K562 (cell line): ENCODE measurements around the gene FHIP2A. TPM values are rescaled to one million over a fixed set of nuclear protein-coding genes. Genes with fewer than 3 reads are reported as not detected.
A peak's percentile ranks its signal among the peaks of the same experiment; 100 is the strongest.

ENCODE experiments used
- ATAC-seq: fragments of 200-7000 bp; cut with Tn5 transposase; 3 replicates; pipeline ENCODE4 v1.9.1; 2020; ENCODE audit warnings: moderate library complexity
- BruUV-seq: library from RNA; stranded (reverse); fragments of 400-500 nt; replicated peaks from 2 replicates; lab custom pipeline; 2021; lab: Mats Ljungman, UMichigan
- CTCF ChIA-PET: fragments of 300-600 bp; formaldehyde crosslinking; extraction: SDS; loops from one replicate; lab custom pipeline; 2021; ENCODE audit warnings: low intra/inter-chr PET ratio; lab: Yijun Ruan, JAX
- POLR2A ChIA-PET: fragments of 300-600, 350-650 bp; sonication (Branson Sonifier 250); formaldehyde crosslinking; extraction: SDS; loops from one replicate; lab custom pipeline; 2021; ENCODE audit warnings: antibody characterized with exemption, inconsistent platforms; lab: Yijun Ruan, JAX
- DNase-seq, 4 experiments: peaks; one replicate each; pipeline versions ENCODE4 v3.0.0 to v3.0.0-alpha.2; 2011 to 2018; ENCODE audit warnings: low spot score in 3 of 4, mixed read lengths in 3 of 4; ENCODE audit errors: extremely low read depth in 1 of 4
- FAIRE-seq: peaks from 2 replicates; lab custom pipeline; 2011; peaks lifted over from hg19 to GRCh38; lab: Jason Lieb, UNC
- H2AFZ ChIP-seq: 2 replicates; pipeline ENCODE4 v1.6.0; 2011; ENCODE audit warnings: low read depth, low read length, control low read depth, inconsistent platforms
- H3K27ac ChIP-seq: fragments of 200-600 bp; 3 replicates; pipeline ENCODE4 v1.8.0; 2011; ENCODE audit warnings: low read depth, mild to moderate bottlenecking, control low read depth, inconsistent platforms, low read length, moderate library complexity, mixed read lengths; ENCODE audit errors: extremely low read depth
- H3K27me3 ChIP-seq, 2 experiments: fragments of 300-600 bp in 1 of 2; 2 replicates in 1 of 2; 3 replicates in 1 of 2; pipeline versions ENCODE4 v1.6.0 to v1.8.0; 2011; ENCODE audit warnings: inconsistent platforms in 2 of 2, low read length in 2 of 2, mild to moderate bottlenecking in 1 of 2, mixed read lengths in 1 of 2, moderate library complexity in 1 of 2; ENCODE audit not compliant: control insufficient read depth in 2 of 2, insufficient read depth in 2 of 2
- H3K36me3 ChIP-seq: fragments of 300-600 bp; 3 replicates; pipeline ENCODE4 v1.8.0; 2011; ENCODE audit warnings: mild to moderate bottlenecking, low read length, inconsistent platforms; ENCODE audit not compliant: control insufficient read depth, insufficient read depth
- H3K4me1 ChIP-seq, 2 experiments: fragments of 200-600 bp in 1 of 2; replicated peaks in 1 of 2; 2 replicates in 1 of 2; 3 replicates in 1 of 2; pipeline versions ENCODE4 v1.5.1 to v1.8.0; 2011; ENCODE audit warnings: inconsistent platforms in 2 of 2, low read length in 2 of 2, mild to moderate bottlenecking in 1 of 2, mixed read lengths in 1 of 2, moderate library complexity in 1 of 2; ENCODE audit not compliant: control insufficient read depth in 2 of 2, insufficient read depth in 2 of 2
- H3K4me2 ChIP-seq: 2 replicates; pipeline ENCODE4 v1.6.1; 2011; ENCODE audit warnings: low read length, control low read depth, inconsistent platforms, mixed read lengths; ENCODE audit not compliant: insufficient read depth
- H3K4me3 ChIP-seq: fragments of 200-600 bp; sonication (generic), shearing (Covaris generic); 2 replicates; pipeline ENCODE4 v1.5.1; 2016; ENCODE audit warnings: control low read depth, inconsistent platforms
- H3K79me2 ChIP-seq: fragments of 200-600 bp; 3 replicates; pipeline ENCODE4 v1.8.0; 2011; ENCODE audit warnings: low read length, inconsistent platforms; ENCODE audit not compliant: control insufficient read depth, insufficient read depth
- H3K9ac ChIP-seq, 2 experiments: 2 replicates each; pipeline versions ENCODE4 v1.6.0 to v1.6.1; 2011; ENCODE audit warnings: low read depth in 2 of 2, low read length in 2 of 2, control low read depth in 1 of 2, inconsistent platforms in 1 of 2, mild to moderate bottlenecking in 1 of 2, mixed read lengths in 1 of 2; ENCODE audit not compliant: insufficient read depth in 1 of 2
- H3K9me1 ChIP-seq: one replicate; pipeline ENCODE4 v1.6.0; 2011; ENCODE audit warnings: inconsistent platforms, mild to moderate bottlenecking, low read length, moderate library complexity; ENCODE audit not compliant: control insufficient read depth, insufficient read depth
- H3K9me3 ChIP-seq: replicated peaks from 2 replicates; pipeline ENCODE4 v1.5.1; 2011; ENCODE audit warnings: low read depth, low read length, inconsistent platforms; ENCODE audit not compliant: control insufficient read depth, insufficient read depth
- H4K20me1 ChIP-seq: replicated peaks from 2 replicates; pipeline ENCODE4 v1.6.1; 2011; ENCODE audit warnings: low read length, inconsistent platforms, mixed read lengths; ENCODE audit not compliant: control insufficient read depth, insufficient read depth
- HDAC1 ChIP-seq, 2 experiments: fragments of 450-650 bp; IDR thresholded peaks; 2 replicates each; pipeline ENCODE4 v1.6.1; 2016 to 2017; ENCODE audit warnings: inconsistent platforms in 1 of 2, mild to moderate bottlenecking in 1 of 2, moderate library complexity in 1 of 2
- HEY1 ChIP-seq: fragments of 250-450 bp; sonication (Bioruptor Pico); IDR thresholded peaks from 2 replicates; pipeline ENCODE4 v1.5.0; 2020; ENCODE audit warnings: mild to moderate bottlenecking, moderate library complexity, borderline replicate concordance
- MAZ ChIP-seq, 2 experiments: fragments of 450-650 bp in 1 of 2; sonication (generic) in 1 of 2; formaldehyde crosslinking; IDR thresholded peaks in 1 of 2; conservative IDR thresholded peaks in 1 of 2; 2 replicates each; pipeline versions ENCODE4 v1.4.0 to v1.5.0; 2020; ENCODE audit warnings: mild to moderate bottlenecking in 1 of 2, missing genetic modification reagents in 1 of 2
- NCOR1 ChIP-seq: fragments of 450-650 bp; IDR thresholded peaks from 2 replicates; pipeline ENCODE4 v1.6.1; 2016; ENCODE audit warnings: mild to moderate bottlenecking, moderate library complexity
- NFIC ChIP-seq: fragments of 450-650 bp; IDR thresholded peaks from 2 replicates; pipeline ENCODE4 v1.6.1; 2017; ENCODE audit warnings: mild to moderate bottlenecking, inconsistent platforms
- POLR2G ChIP-seq: fragments of 200-400 bp; formaldehyde crosslinking; IDR thresholded peaks from 2 replicates; pipeline ENCODE4 v1.6.1; 2017; ENCODE audit warnings: low read depth, mild to moderate bottlenecking, antibody characterized with exemption, low read length, moderate library complexity
- SMARCA5 ChIP-seq: fragments of 450-650 bp; IDR thresholded peaks from 2 replicates; pipeline ENCODE4 v1.6.1; 2016
- SMARCC2 ChIP-seq: fragments of 450-650 bp; IDR thresholded peaks from 2 replicates; pipeline ENCODE4 v1.6.1; 2017; ENCODE audit warnings: antibody characterized with exemption, moderate library complexity, mild to moderate bottlenecking, low read depth
- SMC3 ChIP-seq: conservative IDR thresholded peaks from 2 replicates; pipeline ENCODE4 v1.6.1; 2011; ENCODE audit warnings: low read depth, low read length, improper control_type of control experiment; ENCODE audit not compliant: insufficient read depth
- TAF1 ChIP-seq: IDR thresholded peaks from 2 replicates; pipeline ENCODE4 v1.6.1; 2011; ENCODE audit warnings: mild to moderate bottlenecking, low read length, moderate library complexity; ENCODE audit not compliant: insufficient read depth, control insufficient read depth, severe bottlenecking; ENCODE audit errors: extremely low read depth
- TEAD1 ChIP-seq, 2 experiments: fragments of 450-650 bp in 1 of 2; sonication (generic) in 1 of 2; formaldehyde crosslinking; IDR thresholded peaks; 2 replicates each; pipeline versions ENCODE4 v1.4.0 to v1.8.0; 2020 to 2022; ENCODE audit warnings: mild to moderate bottlenecking in 2 of 2, missing genetic modification reagents in 1 of 2
- ZNF263 ChIP-seq: sonication (generic); formaldehyde crosslinking; IDR thresholded peaks from 2 replicates; pipeline ENCODE4 v1.8.0; 2022; ENCODE audit warnings: mild to moderate bottlenecking, missing genetic modification reagents, borderline replicate concordance
- ZNF316 ChIP-seq: fragments of 450-650 bp; IDR thresholded peaks from 2 replicates; pipeline ENCODE4 v1.6.1; 2016
- ZNF41 ChIP-seq: fragments of 250-450 bp; sonication (Bioruptor Pico); conservative IDR thresholded peaks from 2 replicates; pipeline ENCODE4 v1.4.0; 2020; ENCODE audit warnings: mild to moderate bottlenecking
- WGBS: fragments of 100-300 bp; shearing (Covaris generic); methylation state at CpG from one replicate; pipeline ENCODE4 v1.1.6; 2016; ENCODE audit warnings: low coverage, mixed read lengths; ENCODE audit not compliant: insufficient coverage; ENCODE audit errors: missing lambda C conversion rate; 5-methylcytosine and 5-hydroxymethylcytosine counted together
- in situ Hi-C: fragments of 300-500 bp; cut with MboI; formaldehyde crosslinking; loops from 4 replicates; pipeline ENCODE4 v1.15.0; 2018; ENCODE audit warnings: inconsistent platforms, mixed read lengths
- intact Hi-C: fragments of 100-400 bp; cut with micrococcal nuclease; formaldehyde crosslinking; loops from 2 replicates; pipeline ENCODE4 v1.14.2; 2022
- polyA plus RNA-seq, 8 experiments: library from polyadenylated mRNA; depleted of rRNA in 4 of 8; stranded (reverse) in 5 of 8; unstranded in 3 of 8; fragments of >200 nt; fragmentation: Nextera tagmentation in 2 of 8; fragmentation: Illumina TruSeq in 1 of 8; extraction: Ambion mirVana in 2 of 8; extraction: Trizol in 1 of 8; gene quantifications; 2 replicates each; pipeline versions ENCODE4 v1.2.1 to v1.2.3, GENCODE V29; 2011 to 2014; ENCODE audit warnings: inconsistent platforms in 1 of 8, missing spikeins in 1 of 8
- total RNA-seq, 7 experiments: library from RNA; depleted of rRNA in 6 of 7; stranded (reverse); fragments of >200 nt in 6 of 7; fragmentation: Illumina TruSeq in 2 of 7; extraction: Trizol in 2 of 7; gene quantifications; 2 replicates each; pipeline versions ENCODE4 v1.2.1 to v1.2.3, GENCODE V29; 2011 to 2021; ENCODE audit warnings: low replicate concordance in 1 of 7
- TF ChIP-seq, protein P1 (sequence below): fragments of 450-650 bp; formaldehyde crosslinking; IDR thresholded peaks from 2 replicates; pipeline ENCODE4 v1.4.0; 2020; ENCODE audit warnings: mild to moderate bottlenecking
- TF ChIP-seq, protein P2 (sequence below): sonication (generic); formaldehyde crosslinking; IDR thresholded peaks from 2 replicates; pipeline ENCODE4 v1.8.1; 2023; ENCODE audit warnings: mild to moderate bottlenecking, missing genetic modification reagents
- TF ChIP-seq, protein P3 (sequence below): fragments of 450-650 bp; IDR thresholded peaks from 2 replicates; pipeline ENCODE4 v1.6.1; 2014; ENCODE audit warnings: low read depth, mild to moderate bottlenecking, moderate library complexity, borderline replicate concordance

Gene FHIP2A
- total and polyA plus RNA-seq, 9 of the 15 experiments (the other 6 are each of a cell fraction or from before 2014, with no cell fraction given) = 1.5 to 7.4 (median 3.3) TPM

DNA sequence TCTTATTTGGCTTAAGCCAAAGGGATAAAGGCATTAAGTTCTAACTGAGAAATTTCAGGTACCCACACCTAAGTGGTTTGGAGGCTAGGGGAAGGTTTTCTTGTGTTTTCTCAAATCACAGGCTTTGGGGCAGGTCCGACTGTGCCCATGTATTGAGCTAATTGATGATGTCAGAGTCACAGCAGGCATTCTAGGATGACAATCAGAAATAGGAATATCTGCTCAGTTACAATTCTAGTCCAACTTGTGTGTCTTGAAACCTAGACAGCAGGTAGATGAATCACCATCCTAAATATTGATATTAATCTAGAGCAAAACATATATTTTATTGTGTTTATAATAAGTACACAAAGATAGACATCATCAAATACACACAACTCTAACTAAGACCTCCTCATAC, 2.3 kb upstream of the FHIP2A start (continued):
- TF ChIP-seq ZNF316 = no peak
- TF ChIP-seq, protein P1, sequence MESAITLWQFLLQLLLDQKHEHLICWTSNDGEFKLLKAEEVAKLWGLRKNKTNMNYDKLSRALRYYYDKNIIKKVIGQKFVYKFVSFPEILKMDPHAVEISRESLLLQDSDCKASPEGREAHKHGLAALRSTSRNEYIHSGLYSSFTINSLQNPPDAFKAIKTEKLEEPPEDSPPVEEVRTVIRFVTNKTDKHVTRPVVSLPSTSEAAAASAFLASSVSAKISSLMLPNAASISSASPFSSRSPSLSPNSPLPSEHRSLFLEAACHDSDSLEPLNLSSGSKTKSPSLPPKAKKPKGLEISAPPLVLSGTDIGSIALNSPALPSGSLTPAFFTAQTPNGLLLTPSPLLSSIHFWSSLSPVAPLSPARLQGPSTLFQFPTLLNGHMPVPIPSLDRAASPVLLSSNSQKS (CRISPR knock-in tag) = no peak
- TF ChIP-seq NCOR1 = no peak
- no peak for TF ChIP-seq SMARCA5
- no peak for TF ChIP-seq HDAC1 (IDR thresholded peaks at IDR 0.05)
- TF ChIP-seq SMC3 = no peak

DNA sequence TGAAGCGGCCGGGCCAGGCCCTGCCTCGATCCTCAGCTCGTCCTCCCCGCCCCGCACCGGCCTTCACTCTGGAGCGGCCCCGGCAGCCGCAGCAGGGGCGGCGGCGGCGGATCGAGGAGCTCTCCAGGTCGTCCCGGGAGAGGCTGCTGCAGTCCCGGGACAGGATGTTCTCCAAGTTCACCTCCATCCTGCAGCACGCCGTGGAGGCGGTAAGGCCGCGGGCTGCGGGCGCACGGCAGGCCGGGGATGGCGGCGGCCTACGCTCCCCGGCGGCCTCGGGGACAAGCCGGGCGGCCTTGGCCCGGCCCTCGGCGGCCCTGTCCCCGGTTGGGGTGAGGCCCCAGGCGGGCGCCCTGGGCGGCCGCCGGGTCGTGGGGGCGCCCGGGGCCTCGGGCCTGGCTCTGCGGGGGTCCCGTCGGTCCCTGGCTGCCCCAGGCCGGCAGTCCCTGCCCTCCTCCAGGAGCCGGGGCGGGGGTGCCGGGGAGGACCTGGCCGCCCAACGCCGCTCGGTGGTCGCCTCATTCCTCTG, 399 bp downstream of the FHIP2A start:
- FAIRE-seq = no peak
- H3K9ac ChIP-seq = peak overlapping the region; percentile 82 to 95; a peak in 3 of 4 replicates
- H3K4me3 ChIP-seq = peak overlapping the region; percentile 83
- no peaks in the 10 kb centered on the region for H4K20me1 ChIP-seq
- peak overlapping the region; percentile 72 for H3K27ac ChIP-seq
- in situ Hi-C loops = no loop called here
- H3K79me2 ChIP-seq = peaks cover 40% of the 10 kb centered on the region
- peak overlapping the region; percentile 86; the same call in 1 of the 2 replicates for H3K4me2 ChIP-seq
- peak in 3 of 4 experiments; percentile 18 to 32 (median 31) for DNase-seq
- no peaks in the 10 kb centered on the region for H3K9me1 ChIP-seq
- H2AFZ ChIP-seq = peak overlapping the region; percentile 76
- intact Hi-C loops = no loop called here
- 0% methylated on average over 11 of the region's 60 CpGs for whole genome bisulfite sequencing
- peak; percentile 81 for ATAC-seq
- ChIA-PET POLR2A (interaction anchor here (0.6 kb wide), 4 partner anchors 49 to 384 kb away, joined by 3 to 4 read pairs (median 3); no protein-coding TSS in a partner anchor), CTCF (no interaction called here)
- H3K4me1 ChIP-seq = no peaks in the 10 kb centered on the region; a peak in 2 of 5 replicates
- BruUV-seq = no TSS peak
- no peaks in the 10 kb centered on the region for H3K9me3 ChIP-seq
- no peaks in the 10 kb centered on the region for H3K36me3 ChIP-seq
- H3K27me3 ChIP-seq = no peaks in the 10 kb centered on the region
- TF ChIP-seq TAF1 = peak; percentile 2
- TF ChIP-seq ZNF263 (CRISPR knock-in tag) = no peak
- 0 out of 4 replicates have a peak, but pooled peaks of 1 of the 2 experiments have one; percentile 8 for TF ChIP-seq MAZ (CRISPR knock-in tag; conservative IDR thresholded peaks at IDR 0.05 in 1 of 2, IDR thresholded peaks at IDR 0.05 in 1 of 2)
- TF ChIP-seq POLR2G = peak; percentile 59
- TF ChIP-seq, protein P2, sequence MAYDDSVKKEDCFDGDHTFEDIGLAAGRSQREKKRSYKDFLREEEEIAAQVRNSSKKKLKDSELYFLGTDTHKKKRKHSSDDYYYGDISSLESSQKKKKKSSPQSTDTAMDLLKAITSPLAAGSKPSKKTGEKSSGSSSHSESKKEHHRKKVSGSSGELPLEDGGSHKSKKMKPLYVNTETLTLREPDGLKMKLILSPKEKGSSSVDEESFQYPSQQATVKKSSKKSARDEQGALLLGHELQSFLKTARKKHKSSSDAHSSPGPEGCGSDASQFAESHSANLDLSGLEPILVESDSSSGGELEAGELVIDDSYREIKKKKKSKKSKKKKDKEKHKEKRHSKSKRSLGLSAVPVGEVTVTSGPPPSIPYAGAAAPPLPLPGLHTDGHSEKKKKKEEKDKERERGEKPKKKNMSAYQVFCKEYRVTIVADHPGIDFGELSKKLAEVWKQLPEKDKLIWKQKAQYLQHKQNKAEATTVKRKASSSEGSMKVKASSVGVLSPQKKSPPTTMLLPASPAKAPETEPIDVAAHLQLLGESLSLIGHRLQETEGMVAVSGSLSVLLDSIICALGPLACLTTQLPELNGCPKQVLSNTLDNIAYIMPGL (CRISPR knock-in tag) = 0 out of 2 replicates have a peak, but pooled peaks have one; percentile 50
- TF ChIP-seq NFIC = no peak
- no peak for TF ChIP-seq ZNF41 (CRISPR knock-in tag)
- TF ChIP-seq TEAD1 (CRISPR knock-in tag; IDR thresholded peaks at IDR 0.05) = 0 out of 4 replicates have a peak, but pooled peaks of 1 of the 2 experiments have one; percentile 41
- no peak for TF ChIP-seq HEY1 (CRISPR knock-in tag)
- TF ChIP-seq SMARCC2 = no peak
- TF ChIP-seq, protein P3, sequence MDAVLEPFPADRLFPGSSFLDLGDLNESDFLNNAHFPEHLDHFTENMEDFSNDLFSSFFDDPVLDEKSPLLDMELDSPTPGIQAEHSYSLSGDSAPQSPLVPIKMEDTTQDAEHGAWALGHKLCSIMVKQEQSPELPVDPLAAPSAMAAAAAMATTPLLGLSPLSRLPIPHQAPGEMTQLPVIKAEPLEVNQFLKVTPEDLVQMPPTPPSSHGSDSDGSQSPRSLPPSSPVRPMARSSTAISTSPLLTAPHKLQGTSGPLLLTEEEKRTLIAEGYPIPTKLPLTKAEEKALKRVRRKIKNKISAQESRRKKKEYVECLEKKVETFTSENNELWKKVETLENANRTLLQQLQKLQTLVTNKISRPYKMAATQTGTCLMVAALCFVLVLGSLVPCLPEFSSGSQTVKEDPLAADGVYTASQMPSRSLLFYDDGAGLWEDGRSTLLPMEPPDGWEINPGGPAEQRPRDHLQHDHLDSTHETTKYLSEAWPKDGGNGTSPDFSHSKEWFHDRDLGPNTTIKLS = 0 out of 2 replicates have a peak, but pooled peaks have one; percentile 27
